NB4 (cell line): ENCODE results near the gene IP6K1.

Source experiments
- CTCF ChIP-seq: IDR thresholded peaks from one replicate; pipeline ENCODE4 v1.5.1; 2012; ENCODE audit warnings: low read depth, low read length
- MAX ChIP-seq: IDR thresholded peaks from 2 replicates; pipeline ENCODE4 v1.6.1; 2011; ENCODE audit warnings: low read depth, low read length

DNA sequence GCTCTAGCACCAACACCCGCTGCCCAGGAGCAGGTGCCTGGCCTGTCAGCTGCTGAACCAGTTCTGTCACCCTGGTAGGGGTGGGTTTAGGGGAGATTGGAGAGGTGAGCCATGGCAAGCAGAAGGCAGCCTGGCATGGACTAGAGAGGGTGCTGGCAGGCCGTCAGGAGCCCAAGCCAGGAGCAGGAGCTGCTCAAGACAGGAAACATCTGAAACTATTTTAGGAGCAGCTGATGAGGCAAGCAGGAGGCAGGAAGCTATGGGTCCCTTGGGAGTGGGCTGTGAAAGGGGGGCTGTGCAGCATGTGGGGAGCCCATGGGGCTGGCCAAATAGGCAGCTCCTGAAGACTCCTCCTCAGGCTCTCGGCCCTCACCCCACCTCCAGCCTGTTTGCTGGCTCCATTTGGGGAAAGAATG lies 19.0 kb upstream of the IP6K1 start:
- TF ChIP-seq CTCF, result no peak
- TF ChIP-seq MAX, result peak; percentile 91
